ENCODE results near the gene TPCN1. TPM values are rescaled to one million over a fixed set of nuclear protein-coding genes. Genes with fewer than 3 reads are reported as not detected.

The TPCN1 gene
- total RNA-seq, 1 experiment from 2014 or later = 32.7 TPM

DNA sequence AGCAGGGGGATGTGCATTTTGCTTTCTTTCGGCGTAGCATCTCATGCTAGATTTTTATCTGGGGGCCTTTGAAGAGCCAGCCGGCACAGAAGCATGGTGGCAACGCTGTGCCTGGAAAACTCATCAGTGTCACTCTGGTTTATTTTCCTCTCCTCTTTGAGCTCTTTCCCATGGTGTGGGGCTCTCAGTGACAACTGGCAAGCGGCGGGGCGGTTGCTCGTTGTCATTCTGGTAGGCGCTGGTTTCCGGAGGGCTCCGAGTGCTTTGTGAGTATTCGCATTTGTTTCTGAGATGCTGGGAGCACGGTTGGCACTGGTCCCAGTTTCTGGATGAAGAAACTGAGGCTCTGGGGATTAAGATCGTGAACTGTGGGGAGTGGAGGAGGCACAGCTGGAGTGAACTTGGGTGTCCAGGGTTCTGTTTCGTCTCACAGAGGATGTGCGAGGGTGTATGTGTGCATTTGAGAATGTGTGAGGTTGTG is 23.3 kb downstream of the TPCN1 start:
- ATAC-seq = no peak
- Mint-ChIP-seq H3K4me3 (peak overlapping the region; percentile 47), H3K27me3 (ENCODE audit: low read depth) (no peaks in the 10 kb centered on the region), H3K9me3 (no peaks in the 10 kb centered on the region), H3K4me1 (peaks cover 67% of the 10 kb centered on the region), H3K27ac (peak overlapping the region; percentile 99), H3K36me3 (peaks cover 20% of the 10 kb centered on the region)
- ChIA-PET POLR2A (no interaction called here), CTCF (no interaction called here)
- TF ChIP-seq, protein P1, sequence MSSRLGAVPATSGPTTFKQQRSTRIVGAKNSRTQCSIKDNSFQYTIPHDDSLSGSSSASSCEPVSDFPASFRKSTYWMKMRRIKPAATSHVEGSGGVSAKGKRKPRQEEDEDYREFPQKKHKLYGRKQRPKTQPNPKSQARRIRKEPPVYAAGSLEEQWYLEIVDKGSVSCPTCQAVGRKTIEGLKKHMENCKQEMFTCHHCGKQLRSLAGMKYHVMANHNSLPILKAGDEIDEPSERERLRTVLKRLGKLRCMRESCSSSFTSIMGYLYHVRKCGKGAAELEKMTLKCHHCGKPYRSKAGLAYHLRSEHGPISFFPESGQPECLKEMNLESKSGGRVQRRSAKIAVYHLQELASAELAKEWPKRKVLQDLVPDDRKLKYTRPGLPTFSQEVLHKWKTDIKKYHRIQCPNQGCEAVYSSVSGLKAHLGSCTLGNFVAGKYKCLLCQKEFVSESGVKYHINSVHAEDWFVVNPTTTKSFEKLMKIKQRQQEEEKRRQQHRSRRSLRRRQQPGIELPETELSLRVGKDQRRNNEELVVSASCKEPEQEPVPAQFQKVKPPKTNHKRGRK (CRISPR knock-in tag; IDR thresholded peaks at IDR 0.05; ENCODE audit: borderline replicate concordance) = no peak
- no peak for TF ChIP-seq GRHL2 (CRISPR knock-in tag; IDR thresholded peaks at IDR 0.05; ENCODE audit: insufficient replicate concordance, severe bottlenecking)
- TF ChIP-seq ELF4 (CRISPR knock-in tag; IDR thresholded peaks at IDR 0.05; ENCODE audit: low read depth) = no peak
- TF ChIP-seq, protein P2, sequence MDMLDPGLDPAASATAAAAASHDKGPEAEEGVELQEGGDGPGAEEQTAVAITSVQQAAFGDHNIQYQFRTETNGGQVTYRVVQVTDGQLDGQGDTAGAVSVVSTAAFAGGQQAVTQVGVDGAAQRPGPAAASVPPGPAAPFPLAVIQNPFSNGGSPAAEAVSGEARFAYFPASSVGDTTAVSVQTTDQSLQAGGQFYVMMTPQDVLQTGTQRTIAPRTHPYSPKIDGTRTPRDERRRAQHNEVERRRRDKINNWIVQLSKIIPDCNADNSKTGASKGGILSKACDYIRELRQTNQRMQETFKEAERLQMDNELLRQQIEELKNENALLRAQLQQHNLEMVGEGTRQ (CRISPR knock-in tag; IDR thresholded peaks at IDR 0.05) = no peak
- no peak for TF ChIP-seq FOXP4 (CRISPR knock-in tag; IDR thresholded peaks at IDR 0.05)
- TF ChIP-seq MYBL2 (CRISPR knock-in tag; IDR thresholded peaks at IDR 0.05) = no peak
- TF ChIP-seq, protein P3, sequence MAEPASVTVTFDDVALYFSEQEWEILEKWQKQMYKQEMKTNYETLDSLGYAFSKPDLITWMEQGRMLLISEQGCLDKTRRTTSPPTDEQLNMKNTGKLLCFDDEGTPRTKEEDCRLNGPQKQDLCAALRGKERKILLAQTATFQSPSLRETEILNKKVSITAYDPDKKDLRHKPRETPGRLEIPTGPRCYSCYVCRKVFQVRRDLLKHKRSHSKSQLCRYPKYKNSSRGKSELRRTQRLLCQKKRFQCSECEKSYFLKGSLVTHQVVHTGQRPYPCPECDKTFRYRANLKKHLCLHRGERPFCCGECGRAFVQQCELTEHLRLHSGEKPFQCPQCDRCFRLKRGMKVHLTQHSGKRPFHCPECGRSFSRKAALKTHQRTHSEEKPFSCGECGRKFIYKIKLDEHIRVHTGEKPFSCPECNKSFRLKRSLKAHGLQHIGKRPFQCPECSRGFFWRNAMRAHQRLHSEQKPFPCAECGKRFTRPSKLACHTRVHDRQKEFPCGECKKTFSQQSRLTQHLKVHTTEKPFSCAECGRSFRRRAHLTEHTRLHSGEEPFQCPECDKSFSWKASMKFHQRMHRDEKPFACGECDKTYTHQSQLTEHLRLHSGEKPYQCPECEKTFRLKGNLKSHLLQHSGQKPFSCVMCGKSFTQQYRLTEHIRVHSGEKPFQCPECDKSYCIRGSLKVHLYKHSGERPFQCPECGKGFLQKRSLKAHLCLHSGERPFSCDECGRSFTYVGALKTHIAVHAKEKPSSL (CRISPR knock-in tag; conservative IDR thresholded peaks at IDR 0.05) = no peak
- TF ChIP-seq GABPB1 (CRISPR knock-in tag; IDR thresholded peaks at IDR 0.05) = no peak
- TF ChIP-seq JAZF1 (CRISPR knock-in tag; IDR thresholded peaks at IDR 0.05) = no peak
- no peak for TF ChIP-seq SOX15 (CRISPR knock-in tag; IDR thresholded peaks at IDR 0.05)
- TF ChIP-seq ZNF232 (CRISPR knock-in tag; IDR thresholded peaks at IDR 0.05) = no peak
- TF ChIP-seq CBFB (CRISPR knock-in tag; IDR thresholded peaks at IDR 0.05; ENCODE audit: low read depth) = no peak
- no peak for TF ChIP-seq TP53 (CRISPR knock-in tag; IDR thresholded peaks at IDR 0.05)
- TF ChIP-seq IRF2 (CRISPR knock-in tag; IDR thresholded peaks at IDR 0.05; ENCODE audit: borderline replicate concordance, low read depth) = no peak
- no peak for DNase-seq (ENCODE audit: low spot score)

DNA sequence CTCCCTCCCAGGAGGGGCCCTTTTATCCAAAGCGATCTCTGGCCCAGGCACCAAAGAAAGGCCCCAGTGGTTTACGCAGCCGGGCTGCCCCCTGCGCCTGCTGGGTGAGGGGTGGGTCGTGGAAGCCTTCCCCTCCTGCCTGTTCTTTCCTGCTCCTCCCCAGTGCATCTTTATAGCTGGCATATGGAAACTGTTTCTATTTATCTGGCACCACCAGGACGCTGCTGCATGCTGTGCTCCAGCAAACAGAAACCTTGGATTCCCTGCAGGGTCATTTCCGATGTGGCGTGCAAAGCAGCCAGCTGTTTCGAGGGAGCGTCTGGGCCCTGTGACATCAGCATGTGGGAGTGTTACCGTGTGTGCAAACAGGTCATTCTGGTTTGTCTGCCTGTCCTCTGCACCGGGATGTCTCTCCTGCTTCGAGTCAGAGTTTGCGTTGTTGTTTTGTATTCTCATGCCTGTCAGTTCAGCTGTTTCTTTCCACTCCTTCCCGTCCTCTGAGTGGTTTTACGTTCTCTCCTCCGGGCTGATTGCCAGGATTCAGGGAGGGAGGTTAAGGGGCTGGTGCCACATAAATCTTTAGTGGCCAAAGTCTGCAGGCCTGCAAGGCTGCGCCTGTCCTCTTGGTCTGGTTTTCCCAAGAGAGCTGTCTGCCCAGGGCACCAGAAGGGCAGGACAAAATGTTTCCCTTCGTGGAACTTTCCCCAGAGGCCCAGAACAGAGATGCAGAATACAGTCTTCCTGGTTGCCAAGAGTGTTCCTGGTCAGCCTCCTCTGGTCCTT is 24.6 kb downstream of the TPCN1 start:
- ChIA-PET POLR2A (interaction anchor here (0.8 to 1.3 kb wide), 4 partner anchors 13 to 60 kb away, joined by 3 to 6 read pairs (median 4); partner anchors contain the start of genes DDX54, RITA1 and TPCN1), CTCF (interaction anchor here (0.8 to 2.1 kb wide), 6 partner anchors 13 to 179 kb away, joined by 3 to 12 read pairs (median 4); partner anchors contain the start of gene RASAL1)
- Mint-ChIP-seq H3K27ac (peak overlapping the region; percentile 98), H3K9me3 (no peaks in the 10 kb centered on the region), H3K36me3 (peaks cover 10% of the 10 kb centered on the region), H3K4me1 (peaks cover 57% of the 10 kb centered on the region), H3K4me3 (peak overlapping the region; percentile 53), H3K27me3 (ENCODE audit: low read depth) (no peaks in the 10 kb centered on the region)
- ATAC-seq = peak; percentile 83
- DNase-seq (ENCODE audit: low spot score) = peak; percentile 80
- TF ChIP-seq NR3C1 (CRISPR knock-in tag; conservative IDR thresholded peaks at IDR 0.05; ENCODE audit: low read depth) (0 out of 2 replicates have a peak, but pooled peaks have one; percentile 64), FOXP1 (CRISPR knock-in tag; IDR thresholded peaks at IDR 0.05; ENCODE audit: borderline replicate concordance) (peak; percentile 96), CREM (CRISPR knock-in tag; IDR thresholded peaks at IDR 0.05) (peak; percentile 79; the same call in 1 of the 2 replicates), STAT6 (CRISPR knock-in tag; conservative IDR thresholded peaks at IDR 0.05; ENCODE audit: low read depth) (no peak), ZNF232 (CRISPR knock-in tag; IDR thresholded peaks at IDR 0.05) (0 out of 2 replicates have a peak, but pooled peaks have one; percentile 61)
- TF ChIP-seq, protein P4, sequence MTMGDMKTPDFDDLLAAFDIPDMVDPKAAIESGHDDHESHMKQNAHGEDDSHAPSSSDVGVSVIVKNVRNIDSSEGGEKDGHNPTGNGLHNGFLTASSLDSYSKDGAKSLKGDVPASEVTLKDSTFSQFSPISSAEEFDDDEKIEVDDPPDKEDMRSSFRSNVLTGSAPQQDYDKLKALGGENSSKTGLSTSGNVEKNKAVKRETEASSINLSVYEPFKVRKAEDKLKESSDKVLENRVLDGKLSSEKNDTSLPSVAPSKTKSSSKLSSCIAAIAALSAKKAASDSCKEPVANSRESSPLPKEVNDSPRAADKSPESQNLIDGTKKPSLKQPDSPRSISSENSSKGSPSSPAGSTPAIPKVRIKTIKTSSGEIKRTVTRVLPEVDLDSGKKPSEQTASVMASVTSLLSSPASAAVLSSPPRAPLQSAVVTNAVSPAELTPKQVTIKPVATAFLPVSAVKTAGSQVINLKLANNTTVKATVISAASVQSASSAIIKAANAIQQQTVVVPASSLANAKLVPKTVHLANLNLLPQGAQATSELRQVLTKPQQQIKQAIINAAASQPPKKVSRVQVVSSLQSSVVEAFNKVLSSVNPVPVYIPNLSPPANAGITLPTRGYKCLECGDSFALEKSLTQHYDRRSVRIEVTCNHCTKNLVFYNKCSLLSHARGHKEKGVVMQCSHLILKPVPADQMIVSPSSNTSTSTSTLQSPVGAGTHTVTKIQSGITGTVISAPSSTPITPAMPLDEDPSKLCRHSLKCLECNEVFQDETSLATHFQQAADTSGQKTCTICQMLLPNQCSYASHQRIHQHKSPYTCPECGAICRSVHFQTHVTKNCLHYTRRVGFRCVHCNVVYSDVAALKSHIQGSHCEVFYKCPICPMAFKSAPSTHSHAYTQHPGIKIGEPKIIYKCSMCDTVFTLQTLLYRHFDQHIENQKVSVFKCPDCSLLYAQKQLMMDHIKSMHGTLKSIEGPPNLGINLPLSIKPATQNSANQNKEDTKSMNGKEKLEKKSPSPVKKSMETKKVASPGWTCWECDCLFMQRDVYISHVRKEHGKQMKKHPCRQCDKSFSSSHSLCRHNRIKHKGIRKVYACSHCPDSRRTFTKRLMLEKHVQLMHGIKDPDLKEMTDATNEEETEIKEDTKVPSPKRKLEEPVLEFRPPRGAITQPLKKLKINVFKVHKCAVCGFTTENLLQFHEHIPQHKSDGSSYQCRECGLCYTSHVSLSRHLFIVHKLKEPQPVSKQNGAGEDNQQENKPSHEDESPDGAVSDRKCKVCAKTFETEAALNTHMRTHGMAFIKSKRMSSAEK (CRISPR knock-in tag; IDR thresholded peaks at IDR 0.05; ENCODE audit: borderline replicate concordance) = no peak
